GM18870 (cell line): Measurements from ENCODE around the gene SORCS3.

Experiments
- ATAC-seq: cut with Tn5 transposase; IDR thresholded peaks from one replicate; pipeline ENCODE4 v1.9.1; 2021; ENCODE audit warnings: moderate library complexity; ENCODE audit not compliant: unreplicated experiment

Gene SORCS3

GRCh38 chr10:104989880-104990279 lies 348.8 kb downstream of the SORCS3 start:
- no peak for ATAC-seq

- no peak for ATAC-seq
Measured at GRCh38 chr10:104993085-104993484, 352.0 kb downstream of the SORCS3 start.

DNA sequence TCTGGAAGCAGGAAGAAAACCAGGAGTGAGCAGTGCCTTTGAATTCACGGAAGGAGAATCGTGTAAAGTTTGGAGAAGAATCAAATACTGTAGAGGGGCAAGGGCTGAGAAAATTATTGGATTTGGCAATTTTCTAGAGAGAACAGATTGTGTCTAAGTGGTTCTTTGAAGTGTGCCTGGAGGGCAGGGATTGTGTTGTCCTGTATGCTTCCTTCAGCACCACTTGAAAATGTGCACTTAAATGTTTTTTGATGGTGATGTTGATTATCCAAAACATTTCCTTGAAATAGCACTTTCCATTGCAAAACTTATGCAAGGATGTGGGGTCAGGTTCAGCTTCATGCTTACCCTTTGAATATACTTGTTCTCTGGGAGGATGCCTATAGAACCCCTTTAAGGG lies 360.2 kb downstream of the SORCS3 start:
- ATAC-seq, result no peak

DNA sequence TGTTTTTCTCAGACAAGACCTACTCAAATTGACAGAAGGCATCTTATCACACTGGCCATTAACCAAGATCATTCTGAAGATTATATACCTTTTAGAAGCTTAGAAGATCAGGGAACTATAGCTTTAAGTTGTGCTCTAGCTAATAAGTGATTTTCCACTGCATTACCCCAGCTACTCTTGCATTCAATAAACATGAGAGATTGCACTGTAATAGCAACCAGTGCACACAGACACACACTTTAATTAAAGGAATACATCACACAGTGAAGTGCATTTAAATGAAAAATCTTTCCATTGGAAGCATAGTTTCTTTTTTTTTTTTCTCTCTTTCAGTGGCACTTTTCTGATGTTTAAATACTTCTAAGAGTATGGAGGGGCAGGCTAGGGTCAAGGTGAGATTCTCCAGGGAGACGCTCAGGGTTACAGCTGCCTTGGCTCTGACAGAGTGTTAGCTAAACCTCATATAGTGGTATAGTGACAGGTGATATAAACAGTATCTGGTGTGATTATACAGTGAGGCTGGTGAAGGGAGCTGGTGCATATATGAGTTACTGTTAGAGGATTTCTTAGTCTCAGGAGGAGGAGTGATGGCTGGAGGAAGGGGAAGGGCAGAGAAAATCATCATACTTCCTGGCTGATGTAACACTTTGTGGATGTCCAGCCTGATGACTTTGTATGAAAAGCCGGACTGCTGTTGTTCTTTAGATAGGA lies 369.5 kb downstream of the SORCS3 start:
- no peak for ATAC-seq

GRCh38 chr10:105017116-105017515 lies 376.0 kb downstream of the SORCS3 start:
- no peak for ATAC-seq

- no peak for ATAC-seq
Measured at GRCh38 chr10:105017691-105018090, 376.6 kb downstream of the SORCS3 start.

GRCh38 chr10:105023211-105024111 lies 382.4 kb downstream of the SORCS3 start:
- ATAC-seq, result no peak

DNA sequence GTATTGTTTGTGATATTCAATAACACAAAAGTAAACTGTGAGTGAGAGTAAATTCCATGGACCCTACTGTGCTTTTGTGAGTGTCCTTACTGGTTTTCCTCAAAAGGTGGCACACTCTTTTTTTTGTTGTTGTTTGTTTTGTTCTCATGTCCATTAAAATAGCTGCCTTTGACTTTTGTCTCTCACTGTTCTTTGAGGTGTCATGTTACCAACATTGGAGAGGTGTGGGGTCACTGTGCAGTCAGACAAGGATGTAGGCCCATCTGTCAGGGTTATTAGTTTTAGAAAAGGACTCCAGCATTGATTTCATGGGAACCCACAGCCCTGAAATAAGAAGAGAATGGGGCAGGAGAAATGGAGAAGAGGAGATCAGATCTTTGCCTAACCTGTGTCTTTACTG lies 383.1 kb downstream of the SORCS3 start:
- ATAC-seq, result no peak

- no peak for ATAC-seq
Measured at GRCh38 chr10:105025092-105025491, 384.0 kb downstream of the SORCS3 start.

- no peak for ATAC-seq
Measured at GRCh38 chr10:105026566-105026965, 385.5 kb downstream of the SORCS3 start.

DNA sequence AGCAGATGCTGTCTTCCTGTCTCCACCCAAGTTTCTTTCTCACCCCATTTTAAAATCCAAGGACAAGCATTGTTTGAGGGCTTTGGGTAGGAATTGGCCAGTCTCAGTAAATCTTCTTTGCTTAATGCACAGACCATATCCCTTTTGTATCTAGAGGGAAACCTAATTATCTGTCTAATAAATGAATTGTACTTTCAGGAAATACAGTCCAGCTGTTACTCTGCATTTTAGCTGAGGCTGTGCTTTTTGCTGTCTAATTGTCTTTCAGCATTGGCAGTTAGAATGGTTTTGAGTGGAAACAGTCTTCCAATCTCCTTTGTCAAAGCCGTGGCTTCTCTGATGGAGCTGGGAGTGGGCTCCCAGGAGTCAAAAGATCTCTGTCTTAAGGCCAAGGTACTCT lies 388.2 kb downstream of the SORCS3 start:
- ATAC-seq, result no peak

DNA sequence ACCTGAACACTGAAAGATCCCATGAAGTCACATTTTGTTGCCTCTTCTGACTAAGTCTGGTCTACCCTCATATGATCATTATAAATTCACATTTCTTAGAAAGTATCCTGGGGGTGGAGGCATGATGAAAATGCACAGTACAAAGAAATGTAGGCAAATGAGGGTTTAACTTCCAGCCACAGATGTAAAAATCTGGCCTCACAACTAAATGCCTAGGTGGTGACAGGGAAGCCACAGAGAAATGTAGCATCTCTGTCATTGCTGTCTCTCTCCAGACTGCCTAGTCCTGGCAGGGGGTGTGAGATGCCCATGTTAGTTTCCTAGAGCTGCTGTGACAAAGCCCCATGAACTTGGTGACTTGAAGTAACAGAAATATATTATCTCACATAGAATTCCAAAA lies 395.9 kb downstream of the SORCS3 start:
- ATAC-seq, result no peak

DNA sequence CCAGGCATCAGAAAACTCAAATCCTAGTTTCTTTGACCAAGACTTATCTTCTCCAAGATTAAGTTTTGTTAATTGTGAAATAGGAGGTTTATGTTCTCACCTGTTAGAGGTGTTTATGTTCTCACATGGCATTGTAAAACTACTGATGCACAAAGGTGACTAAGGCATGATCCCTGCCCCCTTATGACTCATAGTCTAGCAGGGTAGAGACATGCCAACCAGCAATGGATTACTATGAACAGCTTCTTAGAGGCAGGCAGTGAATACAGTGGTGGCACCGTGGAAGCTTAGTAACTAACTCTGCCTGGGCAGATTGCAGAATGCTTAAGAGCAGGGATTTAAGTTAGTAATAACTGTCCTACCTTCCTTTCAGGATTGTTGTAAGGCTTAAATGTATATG lies 400.9 kb downstream of the SORCS3 start:
- ATAC-seq, result no peak

- ATAC-seq, result no peak
Measured at GRCh38 chr10:105042906-105043552, 401.9 kb downstream of the SORCS3 start.

GRCh38 chr10:105044902-105045301 lies 403.8 kb downstream of the SORCS3 start:
- ATAC-seq, result no peak

GRCh38 chr10:105056413-105056812 lies 415.3 kb downstream of the SORCS3 start:
- ATAC-seq, result no peak

DNA sequence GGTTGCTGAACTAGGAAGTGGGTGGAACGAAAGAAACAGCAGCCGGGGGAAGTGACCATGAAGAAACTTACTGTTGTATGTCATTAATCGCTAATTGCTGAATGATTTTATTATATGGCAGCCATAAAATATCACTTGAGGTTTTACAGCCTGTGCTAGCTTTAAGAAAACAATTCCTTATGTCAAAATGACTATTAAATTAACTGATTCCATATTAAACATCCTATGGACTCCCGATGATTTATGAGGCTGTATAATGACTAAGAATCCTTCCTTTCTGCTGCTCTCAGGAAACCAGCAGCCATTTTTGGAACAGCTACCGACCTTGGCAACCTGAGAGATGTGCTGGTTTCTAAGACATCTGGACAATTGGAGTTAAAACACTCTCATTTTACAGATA lies 421.9 kb downstream of the SORCS3 start:
- no peak for ATAC-seq

DNA sequence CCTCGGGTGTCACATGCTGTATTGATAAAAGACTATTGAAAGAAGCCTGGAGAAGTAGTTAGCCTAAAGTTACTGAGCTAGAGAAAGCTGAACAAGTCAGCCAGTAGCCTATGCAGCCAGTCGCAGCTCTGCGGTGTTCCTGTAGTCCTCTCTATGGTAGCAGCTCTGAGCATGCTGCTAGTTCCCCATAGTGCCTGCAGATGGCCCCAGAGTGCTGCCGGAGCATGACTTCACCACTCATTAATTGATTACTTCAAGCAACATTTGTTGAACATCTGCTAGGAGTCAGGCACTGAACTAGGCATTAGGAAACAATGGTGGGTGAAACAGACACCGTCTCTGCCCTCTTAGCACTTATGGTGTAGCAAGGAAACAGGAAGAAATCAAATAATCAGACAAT lies 422.7 kb downstream of the SORCS3 start:
- peak; percentile 58 for ATAC-seq

DNA sequence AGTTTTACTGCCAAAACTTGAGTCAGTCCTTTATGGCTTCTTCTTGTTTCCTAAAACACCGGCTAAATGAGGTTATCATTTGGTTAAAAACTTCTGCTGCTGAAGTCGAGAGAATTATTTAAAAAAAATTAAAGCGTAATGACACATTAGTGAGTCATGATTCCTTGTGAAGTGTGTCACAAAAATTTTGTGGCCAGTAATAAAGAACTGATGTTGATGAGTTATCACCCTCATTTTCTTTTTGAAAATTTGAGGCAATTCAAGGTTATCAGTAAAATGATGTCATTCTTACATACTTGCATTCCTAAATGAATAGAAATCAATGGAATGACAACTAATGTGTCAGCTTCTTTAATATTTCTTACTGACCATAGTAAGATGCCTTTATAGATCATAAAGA lies 427.4 kb downstream of the SORCS3 start:
- ATAC-seq, result no peak

- ATAC-seq, result no peak
Measured at GRCh38 chr10:105070249-105070648, 429.2 kb downstream of the SORCS3 start.

- no peak for ATAC-seq
Measured at GRCh38 chr10:105070952-105071351, 429.9 kb downstream of the SORCS3 start.

- ATAC-seq, result no peak
Measured at GRCh38 chr10:105071980-105072379, 430.9 kb downstream of the SORCS3 start.
